A673 (cell line): ENCODE results near the gene ESF1.

ENCODE experiments used
- CTCF ChIP-seq: fragments of 300-800, 200-600 bp; sonication (generic); conservative IDR thresholded peaks from 2 replicates; pipeline ENCODE4 v1.5.1; 2017; ENCODE audit warnings: low read depth, mild to moderate bottlenecking, antibody characterized with exemption, low read length, moderate library complexity, mixed read lengths
- EZH2 ChIP-seq: fragments of 200-600 bp; sonication (generic); IDR thresholded peaks from 2 replicates; pipeline ENCODE4 v1.6.1; 2017; ENCODE audit warnings: borderline replicate concordance, low read depth, mild to moderate bottlenecking, mixed read lengths, antibody characterized with exemption, low read length; ENCODE audit not compliant: poor library complexity, severe bottlenecking

- TF ChIP-seq CTCF (no peak), EZH2 (no peak)
These were observed 100.0 kb downstream of the ESF1 start for GRCh38 chr20:13684566-13685222.
